Sigmoid colon (tissue), 7 donors: ENCODE data around the gene KIAA1549. TPM values are rescaled to one million over a fixed set of nuclear protein-coding genes. Genes with fewer than 3 reads are reported as not detected.
A peak's percentile ranks its signal among the peaks of the same experiment; 100 is the strongest.

Experiments
- DNase-seq: peaks from one replicate; pipeline ENCODE4 v3.0.0-alpha.2; 2019
- H3K27ac ChIP-seq, 4 donors: fragments of 200-600 bp; sonication (generic); one replicate each; pipeline ENCODE4 v1.5.1; 2016 to 2019; ENCODE audit warnings: mild to moderate bottlenecking in 1 of 4
- H3K27me3 ChIP-seq, 3 donors: fragments of 200-600 bp; sonication (generic); one replicate each; pipeline ENCODE4 v1.5.1; 2019; ENCODE audit warnings: mild to moderate bottlenecking in 1 of 3
- H3K36me3 ChIP-seq, 4 donors: fragments of 200-600 bp; sonication (generic); one replicate each; pipeline ENCODE4 v1.5.1; 2016 to 2019
- H3K4me1 ChIP-seq, 4 donors: fragments of 200-600 bp; sonication (generic); one replicate each; pipeline ENCODE4 v1.5.1; 2017 to 2019
- H3K4me3 ChIP-seq, 4 donors: fragments of 200-600 bp; sonication (generic); one replicate each; pipeline ENCODE4 v1.5.1; 2017 to 2019; ENCODE audit warnings: mild to moderate bottlenecking in 2 of 4, moderate library complexity in 1 of 4
- H3K9me3 ChIP-seq, 4 donors: fragments of 200-600 bp in 3 of 4; sonication (generic) in 3 of 4; one replicate each; pipeline versions ENCODE4 v1.5.1 to v1.6.1; 2013 to 2019
- EP300 ChIP-seq, 4 donors: sonication (generic); formaldehyde crosslinking; IDR thresholded peaks; one replicate each; pipeline ENCODE4 v1.6.1; 2017; ENCODE audit warnings: antibody characterized with exemption in 4 of 4
- POLR2A ChIP-seq, 2 donors: fragments of 450-650 bp; IDR thresholded peaks; one replicate each; pipeline ENCODE4 v1.6.1; 2016; ENCODE audit warnings: antibody characterized with exemption in 2 of 2, mild to moderate bottlenecking in 2 of 2, moderate library complexity in 2 of 2
- POLR2AphosphoS5 ChIP-seq, 4 donors: sonication (generic); formaldehyde crosslinking; IDR thresholded peaks; one replicate each; pipeline ENCODE4 v1.6.1; 2017; ENCODE audit warnings: antibody characterized with exemption in 4 of 4
- WGBS, 2 donors: extraction: QIAGEN DNeasy Blood & Tissue Kit; methylation state at CpG; one replicate each; pipeline ENCODE4 v1.1.7; 2013; 5-methylcytosine and 5-hydroxymethylcytosine counted together
- intact Hi-C: fragments of 100-400 bp; cut with DNase I; formaldehyde crosslinking; loops from one replicate; pipeline ENCODE4 v1.15.1; 2023
- polyA plus RNA-seq, 3 donors: library from polyadenylated mRNA; stranded (reverse); fragments of 200-250 nt; gene quantifications; one replicate each; pipeline ENCODE4 v1.2.3, GENCODE V29; 2013
- total RNA-seq, 4 donors: library from RNA; depleted of rRNA; stranded (reverse); fragments of >200 nt; gene quantifications; one replicate each; pipeline ENCODE4 v1.1.0, GENCODE V29; 2016
- TF ChIP-seq, protein P1 (sequence below), 4 experiments: fragments of 450-650 bp in 3 of 4; fragments of 200-600 bp in 1 of 4; IDR thresholded peaks; one replicate each; pipeline ENCODE4 v1.5.1; 2016 to 2019; ENCODE audit warnings: antibody characterized with exemption in 4 of 4, mild to moderate bottlenecking in 3 of 4, moderate library complexity in 2 of 4
- donor health status: healthy with polysubstance abuse.
- donor health status: Bipolar disorder and iron deficiency.
- donor health status: healthy.

Gene KIAA1549
- total and polyA plus RNA-seq, 7 donors, result under 0.01 to 3.0 (median 1.1) TPM

DNA sequence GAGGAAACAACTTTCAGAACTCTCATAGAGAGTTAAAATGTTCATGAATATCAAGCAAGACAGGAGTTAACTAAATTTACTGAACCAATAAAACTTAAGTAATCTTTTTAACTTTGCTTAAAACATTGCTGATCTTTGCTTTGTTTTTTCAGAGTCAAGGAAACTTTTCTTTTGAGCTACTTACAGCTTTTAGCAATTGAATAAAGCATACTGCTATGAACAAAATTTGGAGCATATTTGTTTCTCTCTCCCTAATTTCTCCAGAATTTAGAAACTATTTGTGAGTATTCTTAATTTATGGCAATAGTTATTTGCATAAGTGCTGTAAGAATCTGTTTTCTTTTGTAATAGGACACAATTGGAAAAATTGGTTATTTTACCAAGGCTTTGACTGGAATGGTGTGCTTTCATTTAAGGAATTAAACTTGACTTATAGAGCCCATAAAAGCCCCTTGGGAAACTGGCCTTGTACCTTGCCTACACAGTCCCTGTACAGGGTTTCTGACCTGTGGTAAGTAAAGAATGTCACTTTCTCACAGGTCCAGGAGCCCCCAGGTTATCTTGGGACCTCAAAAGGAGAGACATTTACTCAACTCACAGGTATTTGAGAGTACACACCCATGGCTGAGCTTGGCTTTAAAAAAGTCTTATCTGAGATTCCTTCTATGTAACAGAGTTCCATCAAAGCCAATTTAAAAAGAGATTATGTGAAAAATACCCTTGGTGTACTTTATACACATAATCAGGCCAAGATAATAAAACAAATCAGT, 23.3 kb upstream of the KIAA1549 start:
- H3K27ac ChIP-seq, result no peak overlapping the region
- H3K4me3 ChIP-seq, result no peak overlapping the region
- H3K36me3 ChIP-seq, result no peaks in the 10 kb centered on the region
- no peaks in the 10 kb centered on the region for H3K4me1 ChIP-seq
- TF ChIP-seq EP300 (IDR thresholded peaks at IDR 0.05) (no peak), POLR2A (IDR thresholded peaks at IDR 0.05) (no peak), POLR2AphosphoS5 (IDR thresholded peaks at IDR 0.05) (no peak)
- TF ChIP-seq, protein P1, sequence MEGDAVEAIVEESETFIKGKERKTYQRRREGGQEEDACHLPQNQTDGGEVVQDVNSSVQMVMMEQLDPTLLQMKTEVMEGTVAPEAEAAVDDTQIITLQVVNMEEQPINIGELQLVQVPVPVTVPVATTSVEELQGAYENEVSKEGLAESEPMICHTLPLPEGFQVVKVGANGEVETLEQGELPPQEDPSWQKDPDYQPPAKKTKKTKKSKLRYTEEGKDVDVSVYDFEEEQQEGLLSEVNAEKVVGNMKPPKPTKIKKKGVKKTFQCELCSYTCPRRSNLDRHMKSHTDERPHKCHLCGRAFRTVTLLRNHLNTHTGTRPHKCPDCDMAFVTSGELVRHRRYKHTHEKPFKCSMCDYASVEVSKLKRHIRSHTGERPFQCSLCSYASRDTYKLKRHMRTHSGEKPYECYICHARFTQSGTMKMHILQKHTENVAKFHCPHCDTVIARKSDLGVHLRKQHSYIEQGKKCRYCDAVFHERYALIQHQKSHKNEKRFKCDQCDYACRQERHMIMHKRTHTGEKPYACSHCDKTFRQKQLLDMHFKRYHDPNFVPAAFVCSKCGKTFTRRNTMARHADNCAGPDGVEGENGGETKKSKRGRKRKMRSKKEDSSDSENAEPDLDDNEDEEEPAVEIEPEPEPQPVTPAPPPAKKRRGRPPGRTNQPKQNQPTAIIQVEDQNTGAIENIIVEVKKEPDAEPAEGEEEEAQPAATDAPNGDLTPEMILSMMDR (IDR thresholded peaks at IDR 0.05), result no peak
- no peak for DNase-seq
- no peaks in the 10 kb centered on the region for H3K27me3 ChIP-seq
- no peaks in the 10 kb centered on the region for H3K9me3 ChIP-seq
- intact Hi-C loops, result no loop called here

DNA sequence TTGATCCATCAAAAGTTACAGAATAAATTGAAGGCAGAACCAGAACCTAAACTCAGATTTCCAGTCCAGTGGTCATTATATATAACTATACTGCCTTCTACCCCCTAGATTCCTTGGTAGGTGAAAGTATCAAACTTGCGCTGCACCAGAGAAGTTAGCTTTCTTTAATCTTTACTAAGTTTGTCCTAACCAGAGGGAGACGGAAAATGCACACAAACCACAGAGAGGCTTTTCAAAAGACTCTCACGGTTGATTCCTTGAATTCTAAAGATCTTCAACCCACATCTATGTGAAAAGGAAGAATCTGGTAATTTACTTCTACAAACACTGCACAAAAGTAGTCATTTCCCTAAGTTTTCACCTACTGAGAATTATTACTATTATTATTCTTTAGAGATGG, 18.2 kb upstream of the KIAA1549 start:
- H3K27ac ChIP-seq, result no peak overlapping the region
- no peaks in the 10 kb centered on the region for H3K36me3 ChIP-seq
- H3K27me3 ChIP-seq, result no peaks in the 10 kb centered on the region
- WGBS, 2 donors, result 63 to 86% methylated on average over 3 of the region's 3 CpGs
- no peaks in the 10 kb centered on the region for H3K4me1 ChIP-seq
- no peak for DNase-seq
- H3K9me3 ChIP-seq, result no peaks in the 10 kb centered on the region
- H3K4me3 ChIP-seq, result no peak overlapping the region
- intact Hi-C loops, result no loop called here
- TF ChIP-seq POLR2AphosphoS5 (IDR thresholded peaks at IDR 0.05) (no peak), EP300 (IDR thresholded peaks at IDR 0.05) (no peak), POLR2A (IDR thresholded peaks at IDR 0.05) (no peak)
- TF ChIP-seq, protein P1 (IDR thresholded peaks at IDR 0.05), result no peak

DNA sequence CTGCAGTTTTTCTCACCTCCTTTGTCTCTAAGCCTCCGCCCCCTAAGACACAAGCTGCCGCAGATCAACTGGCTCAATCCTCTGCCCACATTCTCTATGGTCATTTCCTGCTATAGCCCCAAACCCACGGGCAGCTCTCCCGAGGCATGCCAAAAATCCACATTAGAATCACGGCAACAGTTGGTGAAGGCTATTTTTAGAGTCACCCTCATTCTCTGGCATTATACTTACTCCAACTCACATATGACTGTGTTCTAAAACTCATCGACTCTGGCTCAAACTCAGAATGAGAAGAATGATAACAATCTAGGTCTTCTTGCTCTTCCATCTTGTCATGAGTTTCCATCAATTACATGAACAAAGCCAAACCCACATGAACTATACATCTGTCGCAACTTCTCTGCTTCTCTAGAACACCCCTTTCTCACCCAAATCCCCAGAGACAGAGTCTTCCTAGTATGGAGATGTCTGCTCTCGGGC, 10.9 kb upstream of the KIAA1549 start:
- DNase-seq, result no peak
- 79 to 89% methylated on average over 8 of the region's 8 CpGs for WGBS, 2 donors
- Histone ChIP-seq H3K27ac (no peak overlapping the region), H3K9me3 (no peaks in the 10 kb centered on the region), H3K4me1 (peaks cover 0 to 6% (median 0%) of the 10 kb centered on the region in 4 donors), H3K27me3 (no peaks in the 10 kb centered on the region), H3K4me3 (no peak overlapping the region), H3K36me3 (no peaks in the 10 kb centered on the region)
- no peak for TF ChIP-seq EP300 (IDR thresholded peaks at IDR 0.05)
- TF ChIP-seq, protein P1 (IDR thresholded peaks at IDR 0.05), result no peak
- no peak for TF ChIP-seq POLR2AphosphoS5 (IDR thresholded peaks at IDR 0.05)
- no peak for TF ChIP-seq POLR2A (IDR thresholded peaks at IDR 0.05)
- intact Hi-C loops, result no loop called here

DNA sequence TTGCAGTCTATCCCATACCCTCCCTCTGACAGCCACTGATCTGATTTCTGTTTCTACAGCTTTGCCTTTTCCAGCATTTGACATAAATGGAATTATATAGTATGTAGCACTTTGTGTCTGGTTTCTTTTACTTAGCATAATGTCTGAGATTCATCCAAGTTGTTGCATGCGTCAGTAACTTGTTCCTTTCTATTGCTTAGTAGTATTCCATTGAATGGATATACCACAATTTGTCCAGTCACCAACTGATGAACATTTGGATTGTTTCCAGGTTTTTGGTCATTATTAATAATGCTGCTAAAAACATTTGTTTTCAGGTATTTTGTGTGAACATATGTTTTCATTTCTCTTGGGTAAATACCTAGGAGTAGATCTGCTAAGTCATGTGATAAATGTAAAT, 6.5 kb upstream of the KIAA1549 start:
- no peak for DNase-seq
- intact Hi-C loops, result no loop called here
- TF ChIP-seq EP300 (IDR thresholded peaks at IDR 0.05), result no peak
- H3K27ac ChIP-seq, result no peak overlapping the region
- H3K4me1 ChIP-seq, result peaks cover 0 to 6% (median 0%) of the 10 kb centered on the region in 4 donors
- H3K36me3 ChIP-seq, result no peaks in the 10 kb centered on the region
- no peak overlapping the region for H3K4me3 ChIP-seq
- 97 to 100% methylated on average over 1 of the region's 1 CpG for WGBS, 2 donors
- H3K9me3 ChIP-seq, result no peaks in the 10 kb centered on the region
- no peaks in the 10 kb centered on the region for H3K27me3 ChIP-seq

DNA sequence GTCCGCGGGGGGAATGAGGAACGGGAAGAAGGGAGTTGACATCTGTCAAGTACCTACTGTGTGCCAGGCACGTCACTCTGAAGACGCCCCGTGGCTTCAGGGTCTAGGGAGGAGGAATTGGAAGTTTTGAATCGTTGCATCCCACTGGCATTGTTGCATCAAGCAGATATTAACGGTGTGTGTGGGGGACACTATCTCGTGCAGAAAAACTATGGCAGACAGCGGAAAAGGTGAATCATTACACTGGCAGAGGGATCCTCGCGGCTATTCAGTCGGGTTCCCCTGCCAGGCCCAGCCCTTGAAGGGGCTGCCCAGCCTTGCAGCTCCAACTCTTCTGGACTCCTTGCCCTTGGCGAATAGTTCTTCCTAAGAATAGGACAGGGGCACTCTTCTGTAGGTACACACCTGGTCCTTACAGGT, 1.0 kb upstream of the KIAA1549 start:
- WGBS, 2 donors, result 21 to 49% methylated on average over 14 of the region's 14 CpGs
- H3K4me1 ChIP-seq, result peaks cover 0 to 21% (median 17%) of the 10 kb centered on the region in 4 donors
- intact Hi-C loops, result loop anchor here (5.0 kb wide), 1 partner anchor 95 kb away; no protein-coding TSS in a partner anchor
- H3K36me3 ChIP-seq, result no peaks in the 10 kb centered on the region
- no peak for DNase-seq
- H3K9me3 ChIP-seq, result no peaks in the 10 kb centered on the region
- H3K27ac ChIP-seq, result peak overlapping the region in 1 of 4 donors; percentile 52
- TF ChIP-seq, protein P1 (IDR thresholded peaks at IDR 0.05), result no peak
- TF ChIP-seq EP300 (IDR thresholded peaks at IDR 0.05) (no peak), POLR2A (IDR thresholded peaks at IDR 0.05) (no peak), POLR2AphosphoS5 (IDR thresholded peaks at IDR 0.05) (no peak)
- H3K4me3 ChIP-seq, result peak overlapping the region; percentile 36 to 71 (median 56)
- no peaks in the 10 kb centered on the region for H3K27me3 ChIP-seq
